NCI-H446 (cell line): Measurements from ENCODE around the gene CPPED1.
"Not testable (repeated sequence)": the region's sequence is repeated elsewhere in the genome, so short reads cannot be mapped to it uniquely, and the experiment has no call there.

Experiments used
- DNase-seq, 2 experiments: peaks; one replicate each; lab custom pipeline; 2025; lab: John Stamatoyannopoulos, UW

Gene CPPED1

GRCh38 chr16:12767897-12768296 lies 35.8 kb downstream of the CPPED1 start:
- no peak for DNase-seq

- no peak for DNase-seq
Observed at GRCh38 chr16:12766853-12767252, 36.8 kb downstream of the CPPED1 start.

GRCh38 chr16:12766208-12766607 lies 37.5 kb downstream of the CPPED1 start:
- DNase-seq = not testable (repeated sequence)

GRCh38 chr16:12764813-12765488 lies 38.7 kb downstream of the CPPED1 start:
- no peak for DNase-seq

GRCh38 chr16:12763517-12763916 lies 40.2 kb downstream of the CPPED1 start:
- DNase-seq = no peak

GRCh38 chr16:12760819-12761611 lies 42.7 kb downstream of the CPPED1 start:
- DNase-seq = no peak

GRCh38 chr16:12758670-12759558 lies 44.8 kb downstream of the CPPED1 start:
- DNase-seq = no peak

- DNase-seq = peak in 1 of 2 experiments; percentile 12
Observed at GRCh38 chr16:12758031-12758669, 45.5 kb downstream of the CPPED1 start.

GRCh38 chr16:12757546-12757945 lies 46.1 kb downstream of the CPPED1 start:
- DNase-seq = no peak

- DNase-seq = no peak
Observed at GRCh38 chr16:12754824-12755543, 48.7 kb downstream of the CPPED1 start.

GRCh38 chr16:12753203-12754023 lies 50.3 kb downstream of the CPPED1 start:
- no peak for DNase-seq

GRCh38 chr16:12752159-12752558 lies 51.5 kb downstream of the CPPED1 start:
- DNase-seq = no peak

GRCh38 chr16:12750554-12750918 lies 53.2 kb downstream of the CPPED1 start:
- no peak for DNase-seq

- no peak for DNase-seq
Observed at GRCh38 chr16:12749076-12749475, 54.6 kb downstream of the CPPED1 start.

GRCh38 chr16:12747827-12748226 lies 55.9 kb downstream of the CPPED1 start:
- no peak for DNase-seq

GRCh38 chr16:12747261-12747660 lies 56.4 kb downstream of the CPPED1 start:
- no peak for DNase-seq

GRCh38 chr16:12744860-12745259 lies 58.8 kb downstream of the CPPED1 start:
- DNase-seq = no peak

GRCh38 chr16:12742741-12743140 lies 60.9 kb downstream of the CPPED1 start:
- DNase-seq = no peak

- DNase-seq = no peak
Observed at GRCh38 chr16:12740986-12741610, 62.6 kb downstream of the CPPED1 start.

GRCh38 chr16:12739738-12740137 lies 63.9 kb downstream of the CPPED1 start:
- no peak for DNase-seq
